Retina (tissue), 1 donor: ENCODE data around the gene MSLN.

Experiments
- DNase-seq: peaks from one replicate; pipeline ENCODE4 v3.0.0-alpha.2; 2016

MSLN gene

DNA sequence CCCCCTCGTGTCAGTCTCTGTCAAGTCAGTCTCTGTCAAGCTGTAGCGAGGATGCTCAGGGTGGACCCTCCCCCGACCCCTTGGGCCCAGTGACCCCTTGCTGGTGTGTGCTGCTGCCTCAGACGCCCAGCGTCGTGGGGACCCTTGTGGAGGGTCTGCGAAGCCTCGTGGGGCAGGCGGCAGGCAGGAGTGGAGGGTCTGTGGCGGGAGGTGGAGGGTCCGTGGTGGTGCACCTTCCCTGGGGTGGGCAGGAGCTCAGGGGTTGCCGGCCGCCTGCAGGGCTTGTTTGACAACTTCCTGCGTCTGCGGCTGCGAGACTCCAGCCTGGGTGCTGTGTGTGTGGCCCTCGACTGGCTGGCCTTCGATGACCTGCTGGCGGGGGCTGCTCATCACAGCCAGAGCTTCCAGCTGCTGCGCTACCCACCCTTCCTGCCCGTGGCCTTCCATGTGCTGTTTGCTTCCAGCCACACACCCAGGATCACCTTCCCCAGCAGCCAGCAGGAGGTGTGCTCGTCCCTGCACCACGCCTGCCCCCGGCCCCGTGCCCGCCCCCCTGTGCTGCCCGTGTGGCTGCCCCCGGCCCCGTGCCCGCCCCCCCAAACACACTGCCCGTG, 34.4 kb downstream of the MSLN start:
- no peak for DNase-seq

DNA sequence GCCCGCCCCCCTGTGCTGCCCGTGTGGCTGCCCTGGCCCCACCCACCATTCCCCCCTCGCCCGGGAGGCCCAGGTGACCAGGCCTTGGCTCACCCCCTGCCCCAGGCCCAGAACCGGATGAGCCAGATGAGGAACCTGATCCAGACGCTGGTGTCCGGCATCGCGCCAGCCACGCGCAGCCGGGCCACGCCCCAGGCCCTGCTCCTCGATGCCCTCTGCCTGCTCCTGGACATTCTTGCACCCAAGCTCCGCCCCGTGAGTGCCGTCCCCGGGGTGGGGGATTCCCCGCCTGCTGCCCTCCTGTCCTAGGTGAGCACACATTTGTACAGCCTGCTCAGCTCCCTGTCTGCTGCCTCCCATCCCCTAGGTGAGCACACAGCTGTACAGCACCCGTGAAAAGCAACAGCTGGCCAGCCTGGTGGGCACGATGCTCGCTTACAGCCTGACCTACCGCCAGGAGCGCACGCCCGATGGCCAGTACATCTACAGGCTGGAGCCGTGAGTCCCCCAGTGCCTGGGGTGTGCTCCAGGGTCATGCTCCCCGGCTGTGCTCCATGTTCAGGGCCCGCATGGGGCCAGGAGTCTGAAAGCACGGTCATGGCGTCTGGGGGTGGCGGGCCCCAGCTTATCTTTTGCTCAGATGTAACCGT, 35.2 kb downstream of the MSLN start:
- DNase-seq = no peak

- DNase-seq = no peak
Measured at GRCh38 chr16:796296-797119, 36.0 kb downstream of the MSLN start.

DNA sequence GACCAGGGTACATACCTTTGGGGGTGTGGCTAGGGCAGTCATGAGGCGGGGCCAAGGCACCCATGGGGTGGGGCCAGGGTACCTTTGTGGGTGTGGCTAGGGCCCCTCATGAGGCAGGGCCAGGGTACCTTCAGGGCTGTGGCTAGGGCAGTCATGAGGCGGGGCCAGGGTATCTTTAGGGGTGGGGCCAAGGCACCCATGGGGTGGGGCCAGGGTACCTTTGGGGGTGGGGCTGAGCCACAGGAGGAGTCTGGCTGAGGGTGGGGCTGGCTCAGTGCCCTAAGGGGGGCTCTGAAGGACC, 36.5 kb downstream of the MSLN start:
- no peak for DNase-seq

- no peak for DNase-seq
Measured at GRCh38 chr16:797686-798085, 37.2 kb downstream of the MSLN start.

DNA sequence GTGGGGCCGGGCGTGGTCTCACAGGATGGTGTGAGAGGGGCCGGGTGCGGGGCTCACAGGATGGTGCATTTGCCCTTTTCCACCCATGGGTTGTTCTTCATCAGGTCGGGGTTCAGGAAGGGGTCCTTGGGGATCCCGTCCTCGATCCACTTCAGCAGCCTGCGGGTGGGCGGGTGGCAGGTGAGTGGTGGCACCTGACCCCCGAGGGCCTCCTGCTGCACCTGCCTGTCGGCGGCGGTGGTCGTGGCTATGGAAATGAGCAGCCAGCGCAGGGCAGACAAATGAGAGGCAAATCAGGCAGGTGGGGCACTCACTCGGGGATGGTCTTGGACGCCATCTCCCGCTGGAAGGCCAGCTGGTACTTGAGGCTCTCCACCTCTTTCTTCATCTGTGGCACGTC, 38.1 kb downstream of the MSLN start:
- DNase-seq = no peak

DNA sequence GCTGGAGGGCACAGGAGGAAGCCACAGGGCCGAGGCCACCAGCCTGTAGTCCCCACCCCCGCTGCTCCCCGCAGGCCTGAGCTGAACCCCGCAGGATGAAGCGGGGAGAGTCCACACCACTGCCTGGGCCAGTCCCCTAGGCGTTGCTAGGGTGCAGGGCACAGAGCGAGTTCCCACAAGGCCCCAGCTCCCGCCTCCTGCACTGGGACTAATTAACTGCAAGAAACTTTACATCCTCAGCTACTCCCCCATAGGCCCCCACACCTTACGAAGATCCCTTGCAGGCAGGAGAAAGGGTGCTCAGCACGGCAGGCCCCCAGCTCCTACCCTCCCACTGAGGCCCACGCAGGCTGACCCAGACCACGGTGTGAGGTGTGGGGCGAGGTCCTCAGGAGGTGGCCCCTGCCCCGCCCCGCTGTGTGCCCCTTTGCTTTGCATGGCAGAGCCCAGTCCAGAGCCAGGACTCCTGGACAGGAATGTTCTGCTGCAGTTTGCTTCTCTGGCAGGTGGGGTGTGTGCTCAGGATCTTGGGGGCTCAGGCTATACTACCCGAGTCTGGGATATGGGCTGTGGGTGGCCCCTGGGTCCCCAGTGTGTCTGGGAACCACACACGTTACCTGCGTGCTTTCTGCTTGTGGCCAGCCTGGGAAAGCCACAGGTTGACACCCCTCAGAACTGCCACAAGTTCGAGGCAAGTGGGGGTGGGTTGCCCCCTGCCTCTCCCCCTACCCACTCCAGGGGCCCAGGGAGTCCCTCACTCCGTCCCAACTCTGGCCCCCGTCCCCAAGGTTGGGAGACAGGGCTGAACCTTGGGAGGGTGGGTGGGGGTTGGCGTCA, 38.8 kb downstream of the MSLN start:
- DNase-seq = no peak

- DNase-seq = peak; percentile 50
Measured at GRCh38 chr16:799948-800833, 39.7 kb downstream of the MSLN start, which contains the start of gene GNG13. TSS of gene GNG13 (minus strand) at chr16:800734. CDS start at chr16:799077, 1,657 bp downstream.

- peak; percentile 36 for DNase-seq
Measured at GRCh38 chr16:800834-801511, 40.4 kb downstream of the MSLN start.

DNA sequence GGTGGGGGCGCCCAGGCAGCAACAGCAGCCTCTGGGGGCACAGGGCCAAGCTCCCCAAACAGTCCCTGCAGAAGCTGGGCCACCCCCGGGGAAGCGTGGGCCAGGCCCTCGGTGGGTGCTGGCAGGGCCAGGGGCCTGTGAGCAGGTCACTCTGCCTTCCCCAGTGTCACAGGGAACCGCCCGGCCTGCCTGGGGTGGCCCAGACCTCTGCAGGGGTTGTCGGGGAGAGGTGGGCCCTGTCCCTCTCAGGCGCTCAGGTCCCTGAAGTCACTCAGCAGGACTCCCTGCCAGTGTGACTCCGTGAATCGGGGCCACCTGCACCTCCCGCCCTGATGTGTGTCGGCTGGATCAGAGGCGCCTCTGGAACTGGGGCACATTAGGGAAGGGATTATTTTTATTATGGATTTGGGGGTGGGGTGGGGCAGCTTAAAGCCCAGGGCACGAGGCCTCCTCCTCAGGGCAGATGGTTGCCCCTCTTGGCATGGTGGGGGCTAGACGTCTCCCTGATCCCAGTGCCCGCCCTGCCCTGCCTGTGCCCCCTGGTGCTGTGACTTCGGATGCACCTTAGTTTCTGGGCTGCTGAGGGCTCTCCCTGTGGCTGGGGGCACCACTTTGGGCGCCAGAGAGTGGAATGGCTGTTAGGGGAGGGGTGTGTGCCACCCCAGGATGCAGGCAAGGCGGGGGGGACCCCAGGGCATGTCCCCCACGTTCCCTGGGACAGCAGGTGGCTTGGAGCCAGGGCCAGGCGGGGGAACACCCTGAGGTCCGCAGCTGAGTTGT, 41.2 kb downstream of the MSLN start:
- DNase-seq = no peak

DNA sequence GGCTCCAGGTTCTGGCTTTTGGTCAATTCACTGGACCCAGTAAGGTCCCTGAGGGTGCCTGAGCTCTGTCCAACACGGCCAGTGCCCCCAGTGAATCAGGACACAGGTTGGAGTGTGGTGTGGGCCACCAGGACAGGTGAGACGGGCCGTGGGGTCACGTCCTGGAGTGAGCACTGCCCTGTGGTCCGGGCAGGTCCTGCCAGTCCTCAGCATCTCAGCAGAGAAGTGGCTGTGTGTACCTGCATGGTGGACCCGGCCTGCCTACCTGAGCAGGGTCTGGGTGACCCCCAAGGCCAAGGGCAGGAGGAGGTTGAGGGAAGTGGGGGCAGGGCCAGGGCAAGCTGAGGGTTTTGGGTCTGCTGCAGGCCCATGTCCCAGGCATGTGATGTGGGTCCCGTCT, 41.9 kb downstream of the MSLN start:
- DNase-seq = no peak

DNA sequence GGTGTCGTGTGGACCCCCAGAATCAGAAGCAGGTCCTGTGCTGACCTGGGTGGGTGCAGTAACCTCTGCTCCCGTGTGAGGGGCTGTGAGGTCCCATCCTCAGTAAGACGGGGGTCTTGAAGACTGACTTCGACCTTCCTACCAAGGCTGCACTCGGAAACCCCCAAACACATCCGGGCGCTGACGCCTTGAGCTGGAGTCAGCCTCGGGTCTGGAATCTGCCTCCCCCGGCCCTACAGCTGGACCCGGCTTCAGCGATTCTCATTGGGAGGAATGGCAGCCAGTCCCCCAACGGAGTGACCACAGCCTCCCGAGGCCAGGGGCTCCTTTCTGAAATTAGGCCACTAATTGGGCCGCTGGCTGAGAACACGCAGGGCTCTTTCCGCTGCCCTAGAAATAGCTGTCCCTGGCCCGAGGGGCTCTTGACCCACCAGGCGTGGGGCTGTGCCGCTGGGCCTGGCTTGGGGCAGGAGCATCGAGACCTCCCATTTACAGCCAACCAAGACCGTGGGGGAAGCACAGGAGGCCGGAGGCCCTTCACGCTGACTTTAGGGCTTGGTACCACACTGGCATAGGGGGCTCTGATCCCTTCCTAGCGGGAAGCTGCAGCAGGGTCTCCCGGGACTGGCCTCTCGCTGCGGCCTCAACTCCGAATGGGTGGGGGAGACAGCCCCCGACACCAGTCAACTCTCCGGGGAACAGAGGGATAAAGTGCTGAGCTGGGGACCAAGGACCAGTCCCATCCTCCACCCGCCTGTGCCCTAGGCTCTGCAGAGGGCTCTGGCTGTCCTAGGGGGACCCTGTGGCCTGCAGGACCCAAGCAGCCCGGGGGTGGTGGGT, 42.6 kb downstream of the MSLN start:
- peak; percentile 46 for DNase-seq

DNA sequence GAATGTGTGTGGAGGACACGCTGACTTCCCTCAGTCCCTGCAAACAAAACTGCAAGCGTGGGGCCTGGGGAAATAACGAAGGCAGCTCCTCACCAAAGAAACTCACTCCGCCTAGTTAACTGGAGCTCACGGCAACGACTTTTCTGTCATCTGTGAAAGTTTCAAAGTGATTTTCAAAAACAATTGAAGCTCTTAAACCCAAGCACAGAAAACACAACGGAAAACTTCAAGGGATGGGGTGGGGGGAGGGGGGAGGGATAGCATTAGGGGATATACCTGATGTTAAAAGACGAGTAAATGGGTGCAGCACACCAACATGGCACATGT, 43.2 kb downstream of the MSLN start:
- no peak for DNase-seq

DNA sequence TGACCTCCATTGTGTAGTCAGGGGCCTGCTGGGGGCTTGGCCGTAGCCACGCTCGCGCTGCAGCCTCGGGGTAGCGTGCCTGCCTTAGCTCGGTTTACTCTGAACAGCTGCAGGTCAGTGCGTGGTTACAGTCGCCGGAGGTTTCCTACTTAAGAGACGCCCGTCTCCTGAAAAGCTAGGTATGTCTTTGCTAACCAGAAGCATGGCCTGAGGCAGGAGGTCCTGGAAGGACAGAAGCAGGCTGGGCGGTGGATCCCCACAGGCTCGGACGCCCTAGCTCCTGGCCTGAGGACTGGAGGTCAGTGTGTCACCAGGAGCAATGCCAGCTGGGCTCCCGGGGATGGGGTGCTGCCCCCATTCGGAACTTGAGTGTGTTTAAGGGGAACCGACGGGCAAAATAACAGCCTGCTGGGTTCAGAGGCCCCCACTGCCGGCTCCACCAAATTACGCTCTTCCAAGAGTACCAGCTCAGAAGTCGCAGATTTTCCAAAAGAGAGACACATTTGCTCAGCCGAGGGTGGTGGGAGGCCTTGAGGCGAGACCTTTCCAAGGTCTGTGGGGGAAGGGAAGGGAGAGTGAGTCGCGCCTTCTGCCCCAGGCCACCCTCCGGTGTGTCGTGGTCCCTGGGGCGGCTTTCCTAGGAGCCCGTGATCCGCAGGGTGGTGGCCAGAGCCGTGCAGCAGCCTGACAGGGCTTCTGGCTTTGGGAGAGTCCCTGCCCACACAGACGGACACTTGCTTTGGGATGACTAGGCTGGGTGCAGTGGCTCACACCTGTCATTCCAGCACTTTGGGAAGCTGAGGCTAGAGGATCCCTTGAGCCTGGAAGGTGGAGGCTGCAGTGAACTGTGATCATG, 43.9 kb downstream of the MSLN start:
- no peak for DNase-seq

GRCh38 chr16:805474-805873, 44.9 kb downstream of the MSLN start:
- DNase-seq = no peak

GRCh38 chr16:807347-808084, 47.0 kb downstream of the MSLN start:
- DNase-seq = peak; percentile 95

- DNase-seq = no peak
Measured at GRCh38 chr16:808085-808386, 47.5 kb downstream of the MSLN start.

GRCh38 chr16:813204-813915, 52.8 kb downstream of the MSLN start:
- peak; percentile 74 for DNase-seq
